Measurements from ENCODE around the gene CCDC171. TPM values are rescaled to one million over a fixed set of nuclear protein-coding genes. Genes with fewer than 3 reads are reported as not detected.
A peak's percentile ranks its signal among the peaks of the same experiment; 100 is the strongest.

Gene CCDC171
- total and polyA plus RNA-seq, 2 experiments from 2014 or later, result 4.4 to 5.1 TPM

GRCh38 chr9:15736569-15736968 is 183.7 kb downstream of the CCDC171 start:
- Histone ChIP-seq H3K4me3 (no peak overlapping the region), H4K20me1 (replicated peaks; ENCODE audit: insufficient read depth) (no peaks in the 10 kb centered on the region), H3K27me3 (ENCODE audit: insufficient read depth) (no peaks in the 10 kb centered on the region), H3K36me3 (ENCODE audit: insufficient read depth) (no peaks in the 10 kb centered on the region), H3K79me2 (replicated peaks; ENCODE audit: insufficient read depth) (no peaks in the 10 kb centered on the region), H3K27ac (ENCODE audit: low read depth) (no peak overlapping the region), H3K4me2 (no peak overlapping the region), H3F3A (replicated peaks; ENCODE audit: low read depth) (no peaks in the 10 kb centered on the region), H3K4me1 (ENCODE audit: insufficient read depth) (no peaks in the 10 kb centered on the region), H3K9me2 (ENCODE audit: insufficient read depth) (no peaks in the 10 kb centered on the region), H2AFZ (no peak overlapping the region; the same call in 1 of the 2 replicates)
- Mint-ChIP-seq H3K9me3 (no peaks in the 10 kb centered on the region), H3K4me3 (no peak overlapping the region), H3K4me1 (peaks cover 3% of the 10 kb centered on the region; the same call in 2 of the 3 replicates), H3K27me3 (ENCODE audit: insufficient read depth, low read depth, poor library complexity) (no peaks in the 10 kb centered on the region), H3K36me3 (ENCODE audit: low read depth) (no peaks in the 10 kb centered on the region), H3K27ac (peak overlapping the region; percentile 68; the same call in 1 of the 2 replicates)
- peak; percentile 75 for ATAC-seq
- TF ChIP-seq EZH2phosphoT487 (IDR thresholded peaks at IDR 0.05; ENCODE audit: unreplicated experiment) (no peak), STAT1 (IDR thresholded peaks at IDR 0.05; ENCODE audit: unreplicated experiment) (no peak), CTCF (conservative IDR thresholded peaks at IDR 0.05; ENCODE audit: low read depth in 2 of 2) (no peak), POLR2AphosphoS5 (IDR thresholded peaks at IDR 0.05; ENCODE audit: low read depth) (no peak), CREB1 (CRISPR knock-in tag; IDR thresholded peaks at IDR 0.05; ENCODE audit: low read depth) (no peak), EZH2 (IDR thresholded peaks at IDR 0.05; ENCODE audit: low read depth, unreplicated experiment) (no peak), JUNB (IDR thresholded peaks at IDR 0.05; ENCODE audit: unreplicated experiment) (no peak)
- DNase-seq (ENCODE audit: low spot score), result no peak

- H3K4me1 ChIP-seq (ENCODE audit: insufficient read depth), result no peaks in the 10 kb centered on the region
- H2AFZ ChIP-seq, result no peak overlapping the region
- H3K27me3 ChIP-seq (ENCODE audit: insufficient read depth), result no peaks in the 10 kb centered on the region
- no peaks in the 10 kb centered on the region for H4K20me1 ChIP-seq (replicated peaks; ENCODE audit: insufficient read depth)
- H3K9me2 ChIP-seq (ENCODE audit: insufficient read depth), result no peaks in the 10 kb centered on the region
- no peaks in the 10 kb centered on the region for H3F3A ChIP-seq (replicated peaks; ENCODE audit: low read depth)
- H3K36me3 ChIP-seq (ENCODE audit: insufficient read depth), result no peaks in the 10 kb centered on the region
- no peaks in the 10 kb centered on the region for H3K9me3 Mint-ChIP-seq
- no peak overlapping the region for H3K4me2 ChIP-seq
- no peaks in the 10 kb centered on the region for H3K79me2 ChIP-seq (replicated peaks; ENCODE audit: insufficient read depth)
- H3K36me3 Mint-ChIP-seq (ENCODE audit: low read depth), result no peaks in the 10 kb centered on the region
- peaks cover 3% of the 10 kb centered on the region; the same call in 2 of the 3 replicates for H3K4me1 Mint-ChIP-seq
- no peak overlapping the region for H3K27ac ChIP-seq (ENCODE audit: low read depth)
- H3K27me3 Mint-ChIP-seq (ENCODE audit: insufficient read depth, low read depth, poor library complexity), result no peaks in the 10 kb centered on the region
- no peak overlapping the region for H3K4me3 ChIP-seq
- DNase-seq (ENCODE audit: low spot score), result no peak
- TF ChIP-seq NANOG (IDR thresholded peaks at IDR 0.05; ENCODE audit: borderline replicate concordance) (no peak), CREB1 (CRISPR knock-in tag; IDR thresholded peaks at IDR 0.05; ENCODE audit: low read depth) (no peak)
- ATAC-seq, result no peak
- H3K4me3 Mint-ChIP-seq, result no peak overlapping the region
- no peak overlapping the region for H3K27ac Mint-ChIP-seq
Observed at GRCh38 chr9:15738011-15738410, 185.2 kb downstream of the CCDC171 start.

DNA sequence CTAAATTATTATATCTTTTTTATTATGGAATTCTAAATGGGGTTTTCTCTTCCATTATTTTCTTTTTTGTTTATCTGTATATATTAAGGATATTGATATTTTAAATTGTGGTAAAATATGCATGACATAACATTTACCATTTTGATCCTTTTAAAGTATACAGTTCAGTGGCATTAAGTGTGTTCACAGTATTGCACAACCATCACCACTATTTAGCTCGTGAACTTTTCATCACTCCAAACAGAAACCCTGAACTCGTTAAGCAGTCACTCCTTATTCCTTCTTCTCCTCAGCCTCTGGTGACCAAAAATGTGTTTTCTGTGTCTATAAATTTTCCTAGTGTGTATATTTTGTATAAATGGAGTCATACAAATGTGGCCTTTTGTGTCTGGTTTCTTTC is 188.2 kb downstream of the CCDC171 start:
- Histone ChIP-seq H3K79me2 (replicated peaks; ENCODE audit: insufficient read depth) (no peaks in the 10 kb centered on the region), H2AFZ (no peak overlapping the region), H3K9me2 (ENCODE audit: insufficient read depth) (no peaks in the 10 kb centered on the region), H3K27ac (ENCODE audit: low read depth) (no peak overlapping the region), H3K4me1 (ENCODE audit: insufficient read depth) (no peaks in the 10 kb centered on the region), H3K36me3 (ENCODE audit: insufficient read depth) (no peaks in the 10 kb centered on the region), H3F3A (replicated peaks; ENCODE audit: low read depth) (no peaks in the 10 kb centered on the region), H3K27me3 (ENCODE audit: insufficient read depth) (no peaks in the 10 kb centered on the region), H4K20me1 (replicated peaks; ENCODE audit: insufficient read depth) (no peaks in the 10 kb centered on the region), H3K4me3 (no peak overlapping the region), H3K4me2 (no peak overlapping the region)
- H3K9me3 Mint-ChIP-seq, result no peaks in the 10 kb centered on the region
- no peak overlapping the region for H3K27ac Mint-ChIP-seq
- H3K4me3 Mint-ChIP-seq, result no peak overlapping the region
- H3K36me3 Mint-ChIP-seq (ENCODE audit: low read depth), result no peaks in the 10 kb centered on the region
- no peaks in the 10 kb centered on the region for H3K27me3 Mint-ChIP-seq (ENCODE audit: insufficient read depth, low read depth, poor library complexity)
- DNase-seq (ENCODE audit: low spot score) (no peak), ATAC-seq (no peak)
- TF ChIP-seq CREB1 (CRISPR knock-in tag; IDR thresholded peaks at IDR 0.05; ENCODE audit: low read depth), result no peak
- TF ChIP-seq POLR2AphosphoS5 (IDR thresholded peaks at IDR 0.05; ENCODE audit: low read depth), result no peak
- no peak for TF ChIP-seq ZNF331 (CRISPR knock-in tag; IDR thresholded peaks at IDR 0.05; ENCODE audit: low read depth)
- TF ChIP-seq ETS1 (IDR thresholded peaks at IDR 0.05), result no peak
- peaks cover 3% of the 10 kb centered on the region; the same call in 2 of the 3 replicates for H3K4me1 Mint-ChIP-seq

Data from GM23338 (cell line).